HG03108 (cell line): ENCODE measurements around the gene SLC25A43.

Source experiments
- ATAC-seq: cut with Tn5 transposase; IDR thresholded peaks from one replicate; pipeline ENCODE4 v1.9.1; 2021; ENCODE audit warnings: moderate library complexity; ENCODE audit not compliant: unreplicated experiment

Gene SLC25A43

GRCh38 chrX:119495734-119496726, 96.9 kb downstream of the SLC25A43 start:
- ATAC-seq, result no peak

GRCh38 chrX:119497185-119497584, 98.0 kb downstream of the SLC25A43 start:
- no peak for ATAC-seq

GRCh38 chrX:119500061-119500800, 101.1 kb downstream of the SLC25A43 start:
- no peak for ATAC-seq

DNA sequence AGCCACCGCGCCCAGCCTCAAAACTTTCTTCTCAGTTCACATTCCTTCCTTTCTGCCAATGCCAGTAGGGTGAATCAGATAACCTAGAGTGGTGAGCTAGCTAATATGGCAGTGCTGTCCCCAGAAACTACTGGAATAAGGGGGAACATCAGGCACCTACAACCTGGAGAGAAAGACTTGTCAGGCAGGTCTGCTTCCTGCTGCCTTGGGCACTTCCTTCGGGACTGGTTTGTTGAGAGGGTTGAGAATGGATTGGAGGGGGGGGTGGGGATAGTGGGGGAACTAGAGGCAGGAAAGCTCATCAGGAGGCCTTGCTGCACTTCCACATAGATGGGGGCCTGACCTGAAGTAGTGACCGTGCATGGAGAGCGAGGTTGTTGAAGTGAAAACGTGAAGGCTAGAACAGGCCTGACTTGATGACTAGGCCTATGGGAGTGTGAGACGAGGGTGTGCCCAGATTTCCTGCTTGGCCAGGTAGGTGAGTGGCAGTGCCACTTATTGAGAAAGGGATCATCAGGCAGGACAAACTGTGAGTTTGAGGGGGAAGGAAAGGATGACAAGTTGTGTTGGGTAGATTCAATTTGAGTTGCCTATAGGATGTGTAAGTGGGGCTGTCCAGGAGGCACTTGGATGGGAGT, 102.5 kb downstream of the SLC25A43 start:
- no peak for ATAC-seq

DNA sequence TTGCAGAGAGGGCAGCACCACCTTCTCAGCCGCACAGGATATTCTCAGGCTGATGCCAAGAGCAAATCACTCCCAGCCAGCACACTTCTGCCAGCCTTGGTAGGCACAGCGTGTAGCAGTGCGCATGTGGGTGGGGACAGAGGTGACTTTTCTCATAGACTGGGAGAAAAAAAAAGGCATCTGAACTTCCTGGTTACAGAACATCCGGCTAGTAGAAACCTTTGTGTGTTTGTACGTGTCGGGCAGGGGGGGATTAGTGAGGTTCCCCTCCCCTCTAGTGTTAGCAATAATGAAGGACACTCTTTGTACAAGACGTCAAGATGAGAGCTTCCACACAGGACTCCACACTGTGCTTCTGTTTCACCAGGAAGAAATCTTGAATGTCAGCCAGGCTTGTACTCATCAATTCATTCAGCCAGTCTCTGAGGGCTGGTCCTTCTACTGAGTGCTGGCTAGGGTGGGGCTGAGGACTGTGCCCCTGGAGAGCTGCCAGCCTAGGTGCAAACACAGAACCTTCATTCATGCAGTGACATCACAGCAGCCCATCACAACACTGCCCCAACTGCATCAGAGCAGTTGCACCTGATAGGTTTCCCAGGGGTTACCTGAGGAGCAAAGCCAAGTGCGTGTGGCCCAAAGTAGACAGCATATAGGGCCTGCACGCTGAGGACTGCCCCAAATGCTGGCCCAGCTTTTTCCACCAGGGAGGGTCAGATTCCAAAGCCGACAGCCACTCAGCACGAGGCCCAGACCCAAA, 103.8 kb downstream of the SLC25A43 start:
- ATAC-seq, result no peak

GRCh38 chrX:119503484-119503861, 104.3 kb downstream of the SLC25A43 start:
- ATAC-seq, result no peak
